GM18499 (cell line): ENCODE measurements around the gene TPRG1L.

Source experiments
- ATAC-seq: cut with Tn5 transposase; IDR thresholded peaks from one replicate; pipeline ENCODE4 v1.9.1; 2021; ENCODE audit warnings: moderate number of reproducible peaks; ENCODE audit not compliant: insufficient read depth, unreplicated experiment

Gene TPRG1L

GRCh38 chr1:3593334-3593733, 31.5 kb upstream of the TPRG1L start:
- ATAC-seq = no peak

GRCh38 chr1:3593745-3594144, 31.1 kb upstream of the TPRG1L start:
- ATAC-seq = no peak

GRCh38 chr1:3594706-3595377, 30.0 kb upstream of the TPRG1L start:
- ATAC-seq = no peak

GRCh38 chr1:3595949-3596348, 28.9 kb upstream of the TPRG1L start:
- no peak for ATAC-seq

- ATAC-seq = no peak
These were observed 27.9 kb upstream of the TPRG1L start for GRCh38 chr1:3596663-3597598.

- no peak for ATAC-seq
These were observed 27.2 kb upstream of the TPRG1L start for GRCh38 chr1:3597599-3597964.

GRCh38 chr1:3598051-3598491, 26.7 kb upstream of the TPRG1L start:
- no peak for ATAC-seq

GRCh38 chr1:3598522-3599285, 26.1 kb upstream of the TPRG1L start:
- ATAC-seq = no peak

- no peak for ATAC-seq
These were observed 25.5 kb upstream of the TPRG1L start for GRCh38 chr1:3599286-3599811.

GRCh38 chr1:3599816-3600215, 25.0 kb upstream of the TPRG1L start:
- ATAC-seq = no peak

- no peak for ATAC-seq
These were observed 24.5 kb upstream of the TPRG1L start for GRCh38 chr1:3600354-3600753.

GRCh38 chr1:3601743-3602142, 23.1 kb upstream of the TPRG1L start:
- no peak for ATAC-seq

GRCh38 chr1:3602375-3602774, 22.4 kb upstream of the TPRG1L start:
- ATAC-seq = no peak

GRCh38 chr1:3603156-3603555, 21.7 kb upstream of the TPRG1L start:
- ATAC-seq = no peak

GRCh38 chr1:3603571-3604467, 21.0 kb upstream of the TPRG1L start:
- no peak for ATAC-seq

GRCh38 chr1:3604468-3604974, 20.3 kb upstream of the TPRG1L start:
- ATAC-seq = no peak

GRCh38 chr1:3604997-3605823, 19.6 kb upstream of the TPRG1L start:
- ATAC-seq = no peak
